Ecto neural progenitor cell (in vitro differentiated cells): ENCODE measurements around the gene VPS33A.
"Not testable (repeated sequence)": the region's sequence is repeated elsewhere in the genome, so short reads cannot be mapped to it uniquely, and the experiment has no call there.

ENCODE experiments used
- DNase-seq: peaks from one replicate; pipeline ENCODE4 v3.0.0-alpha.2; 2018; ENCODE audit warnings: low spot score

Gene VPS33A

GRCh38 chr12:122266230-122266901 lies at the start of gene VPS33A:
VPS33A (minus strand) TSS chr12:122266494; CDS start chr12:122266408, 86 bp downstream.
- peak; percentile 100 for DNase-seq

GRCh38 chr12:122312926-122313325 lies 46.6 kb upstream of the VPS33A start:
- no peak for DNase-seq

GRCh38 chr12:122311696-122312095 lies 45.4 kb upstream of the VPS33A start:
- no peak for DNase-seq

GRCh38 chr12:122310626-122311333 lies 44.5 kb upstream of the VPS33A start:
- DNase-seq: no peak

GRCh38 chr12:122309564-122310121 lies 43.3 kb upstream of the VPS33A start:
- DNase-seq: no peak

GRCh38 chr12:122308811-122309210 lies 42.5 kb upstream of the VPS33A start:
- no peak for DNase-seq

GRCh38 chr12:122306407-122306806 lies 40.1 kb upstream of the VPS33A start:
- no peak for DNase-seq

GRCh38 chr12:122304924-122305323 lies 38.6 kb upstream of the VPS33A start:
- no peak for DNase-seq

- DNase-seq: no peak
Measured at GRCh38 chr12:122303068-122303467, 36.8 kb upstream of the VPS33A start.

- DNase-seq: no peak
Measured at GRCh38 chr12:122298071-122298748, 31.9 kb upstream of the VPS33A start.

- DNase-seq: no peak
Measured at GRCh38 chr12:122297494-122297893, 31.2 kb upstream of the VPS33A start.

GRCh38 chr12:122295877-122296276 lies 29.6 kb upstream of the VPS33A start:
- DNase-seq: no peak

GRCh38 chr12:122293081-122293480 lies 26.8 kb upstream of the VPS33A start:
- DNase-seq: no peak

- DNase-seq: no peak
Measured at GRCh38 chr12:122291431-122291830, 25.1 kb upstream of the VPS33A start.

- DNase-seq: no peak
Measured at GRCh38 chr12:122283680-122284079, 17.4 kb upstream of the VPS33A start.

- peak; percentile 39 for DNase-seq
Measured at GRCh38 chr12:122282061-122282460, 15.8 kb upstream of the VPS33A start.

GRCh38 chr12:122276242-122276641 lies 9.9 kb upstream of the VPS33A start:
- no peak for DNase-seq

GRCh38 chr12:122275459-122275858 lies 9.2 kb upstream of the VPS33A start:
- DNase-seq: no peak

- DNase-seq: no peak
Measured at GRCh38 chr12:122265886-122266229, 436 bp downstream of the VPS33A start.

GRCh38 chr12:122265476-122265875 lies 818 bp downstream of the VPS33A start:
- DNase-seq: no peak

GRCh38 chr12:122260735-122261134 lies 5.6 kb downstream of the VPS33A start:
- not testable (repeated sequence) for DNase-seq

- not testable (repeated sequence) for DNase-seq
Measured at GRCh38 chr12:122258939-122259338, 7.4 kb downstream of the VPS33A start.

- DNase-seq: not testable (repeated sequence)
Measured at GRCh38 chr12:122258462-122258861, 7.8 kb downstream of the VPS33A start.
